HFF-Myc (cell line): ENCODE data around the gene SNX19.

ENCODE experiments used
- DNase-seq: peaks from one replicate; pipeline ENCODE4 v3.0.0-alpha.2; 2011; ENCODE audit warnings: low read depth; ENCODE audit errors: extremely low read depth
- H3K4me3 ChIP-seq: replicated peaks from 2 replicates; pipeline ENCODE4 v1.5.1; 2011; ENCODE audit warnings: low read depth, mild to moderate bottlenecking, control low read depth, low read length
- CTCF ChIP-seq: IDR thresholded peaks from 2 replicates; pipeline ENCODE4 v1.5.1; 2012; ENCODE audit warnings: mild to moderate bottlenecking, low read depth, low read length, control low read depth; ENCODE audit errors: missing control alignments

SNX19 gene

GRCh38 chr11:130839981-130840666 lies 76.2 kb downstream of the SNX19 start:
- TF ChIP-seq CTCF = no peak
- DNase-seq = no peak
- no peak overlapping the region for H3K4me3 ChIP-seq

- DNase-seq = no peak
- no peak for TF ChIP-seq CTCF
- no peak overlapping the region for H3K4me3 ChIP-seq
Measured at GRCh38 chr11:130837194-130837593, 79.1 kb downstream of the SNX19 start.

- no peak overlapping the region for H3K4me3 ChIP-seq
- TF ChIP-seq CTCF = no peak
- no peak for DNase-seq
Measured at GRCh38 chr11:130834886-130835285, 81.4 kb downstream of the SNX19 start.

GRCh38 chr11:130832566-130833425 lies 83.5 kb downstream of the SNX19 start:
- H3K4me3 ChIP-seq = no peak overlapping the region
- no peak for DNase-seq
- no peak for TF ChIP-seq CTCF

- H3K4me3 ChIP-seq = no peak overlapping the region
Measured at GRCh38 chr11:130831976-130832375, 84.3 kb downstream of the SNX19 start.

GRCh38 chr11:130831506-130831905 lies 84.8 kb downstream of the SNX19 start:
- no peak overlapping the region for H3K4me3 ChIP-seq
- DNase-seq = peak; percentile 89
- TF ChIP-seq CTCF = no peak

More at GRCh38 chr11:130831976-130832375, 84.3 kb downstream of the SNX19 start:
- DNase-seq = no peak
- TF ChIP-seq CTCF = no peak
